CD14-positive monocyte (primary cell): ENCODE measurements around the gene SEMA3C. TPM values are rescaled to one million over a fixed set of nuclear protein-coding genes. Genes with fewer than 3 reads are reported as not detected.

Experiments
- DNase-seq, 3 donors: peaks; one replicate each; pipeline ENCODE4 v3.0.0-alpha.2; 2011 to 2022
- H2AFZ ChIP-seq: 2 replicates; pipeline ENCODE4 v1.6.0; 2012; ENCODE audit warnings: mild to moderate bottlenecking, low read depth, low read length, inconsistent platforms; ENCODE audit not compliant: insufficient read depth, poor library complexity, severe bottlenecking
- H3K27ac ChIP-seq, 2 donors: 1 replicate in 1 of 2; 2 replicates in 1 of 2; pipeline ENCODE4 v1.5.1; 2012 to 2013; ENCODE audit warnings: low read length in 2 of 2, control low read depth in 1 of 2, inconsistent platforms in 1 of 2, low read depth in 1 of 2, mild to moderate bottlenecking in 1 of 2
- H3K27me3 ChIP-seq, 2 donors: one replicate each; pipeline versions ENCODE4 v1.6.0 to v1.6.1; 2011 to 2013; ENCODE audit warnings: low read length in 2 of 2; ENCODE audit not compliant: control insufficient read depth in 2 of 2, insufficient read depth in 2 of 2
- H3K36me3 ChIP-seq, 2 donors: replicated peaks in 1 of 2; 1 replicate in 1 of 2; 2 replicates in 1 of 2; pipeline versions ENCODE4 v1.5.1 to v1.6.1; 2012 to 2013; ENCODE audit warnings: low read length in 2 of 2, control low read depth in 1 of 2, inconsistent platforms in 1 of 2, mild to moderate bottlenecking in 1 of 2; ENCODE audit not compliant: insufficient read depth in 2 of 2, control insufficient read depth in 1 of 2
- H3K4me1 ChIP-seq, 2 donors: 1 replicate in 1 of 2; 2 replicates in 1 of 2; pipeline versions ENCODE4 v1.5.1 to v1.6.1; 2012 to 2013; ENCODE audit warnings: low read length in 2 of 2, control low read depth in 1 of 2, inconsistent platforms in 1 of 2, mild to moderate bottlenecking in 1 of 2, moderate library complexity in 1 of 2; ENCODE audit not compliant: insufficient read depth in 2 of 2, control insufficient read depth in 1 of 2
- H3K4me2 ChIP-seq: replicated peaks from 2 replicates; pipeline ENCODE3; 2012; ENCODE audit warnings: low read length, moderate library complexity, mild to moderate bottlenecking; ENCODE audit not compliant: poor library complexity, severe bottlenecking; ENCODE audit errors: extremely low read depth
- H3K4me3 ChIP-seq, 3 experiments: fragments of 200-600 bp in 1 of 3; sonication (generic) in 1 of 3; replicated peaks in 1 of 3; 1 replicate in 2 of 3; 2 replicates in 1 of 3; pipeline ENCODE4 v1.5.1; 2011 to 2013; ENCODE audit warnings: low read length in 3 of 3, mild to moderate bottlenecking in 3 of 3, control low read depth in 2 of 3, low read depth in 2 of 3, inconsistent platforms in 1 of 3, moderate library complexity in 1 of 3
- H3K79me2 ChIP-seq: 2 replicates; pipeline ENCODE4 v1.6.0; 2012; ENCODE audit warnings: mild to moderate bottlenecking, control low read depth, inconsistent platforms, low read length, moderate library complexity; ENCODE audit not compliant: insufficient read depth
- H3K9ac ChIP-seq: 2 replicates; pipeline ENCODE4 v1.6.0; 2017; ENCODE audit warnings: low read length, mild to moderate bottlenecking; ENCODE audit not compliant: insufficient read depth, poor library complexity, severe bottlenecking
- H3K9me3 ChIP-seq, 2 donors: replicated peaks in 1 of 2; 1 replicate in 1 of 2; 2 replicates in 1 of 2; pipeline versions ENCODE4 v1.5.1 to v1.6.1; 2012 to 2013; ENCODE audit warnings: low read length in 2 of 2, control low read depth in 1 of 2; ENCODE audit not compliant: control insufficient read depth in 1 of 2, insufficient read depth in 1 of 2
- H4K20me1 ChIP-seq: 2 replicates; pipeline ENCODE4 v1.6.0; 2012; ENCODE audit warnings: mild to moderate bottlenecking, low read length, control low read depth, moderate library complexity; ENCODE audit not compliant: insufficient read depth
- H3K27ac Mint-ChIP-seq, 7 donors: one replicate each; pipeline ENCODE4 v1.8.0; 2020; ENCODE audit warnings: mild to moderate bottlenecking in 7 of 7, mixed read lengths in 7 of 7, moderate library complexity in 6 of 7, inconsistent platforms in 2 of 7
- H3K27me3 Mint-ChIP-seq, 3 donors: one replicate each; pipeline ENCODE4 v1.8.0; 2021 to 2022; ENCODE audit warnings: low read depth in 3 of 3, mild to moderate bottlenecking in 3 of 3, mixed read lengths in 3 of 3, moderate library complexity in 3 of 3, inconsistent platforms in 1 of 3
- H3K36me3 Mint-ChIP-seq, 2 donors: one replicate each; pipeline ENCODE4 v1.8.0; 2020; ENCODE audit warnings: mixed read lengths in 2 of 2, inconsistent platforms in 1 of 2, mild to moderate bottlenecking in 1 of 2
- H3K4me1 Mint-ChIP-seq: one replicate; pipeline ENCODE4 v1.8.0; 2020; ENCODE audit warnings: mild to moderate bottlenecking, mixed read lengths
- H3K4me3 Mint-ChIP-seq, 2 donors: one replicate each; pipeline ENCODE4 v1.8.0; 2020; ENCODE audit warnings: mild to moderate bottlenecking in 2 of 2, mixed read lengths in 2 of 2, moderate library complexity in 1 of 2
- H3K9me3 Mint-ChIP-seq, 7 donors: one replicate each; pipeline ENCODE4 v1.8.0; 2020 to 2022; ENCODE audit warnings: mixed read lengths in 7 of 7, mild to moderate bottlenecking in 6 of 7, moderate library complexity in 6 of 7, inconsistent platforms in 2 of 7
- WGBS: methylation state at CpG from one replicate; pipeline ENCODE4 v1.1.5; 2013; ENCODE audit warnings: missing lambda C conversion rate; ENCODE audit not compliant: insufficient coverage; 5-methylcytosine and 5-hydroxymethylcytosine counted together
- intact Hi-C, 2 donors: fragments of 100-400 bp; cut with micrococcal nuclease; formaldehyde crosslinking; loops; one replicate each; pipeline versions ENCODE4 v1.15.0 to v1.15.1; 2023
- polyA plus RNA-seq, 3 donors: library from polyadenylated mRNA; depleted of rRNA in 1 of 3; unstranded in 2 of 3; stranded (reverse) in 1 of 3; fragments of 300-500 nt in 2 of 3; fragments of >200 nt in 1 of 3; fragmentation: Illumina TruSeq in 2 of 3; gene quantifications; 1 replicate in 2 of 3; 2 replicates in 1 of 3; pipeline ENCODE4 v1.2.3, GENCODE V29; 2012 to 2021
- TF ChIP-seq, protein P1 (sequence below): fragments of 200-600 bp; IDR thresholded peaks from one replicate; pipeline ENCODE4 v1.8.0; 2022; ENCODE audit warnings: antibody characterized with exemption, mild to moderate bottlenecking

The SEMA3C gene
- polyA plus RNA-seq, 3 donors: 7.2 to 14.1 (median 13.7) TPM

DNA sequence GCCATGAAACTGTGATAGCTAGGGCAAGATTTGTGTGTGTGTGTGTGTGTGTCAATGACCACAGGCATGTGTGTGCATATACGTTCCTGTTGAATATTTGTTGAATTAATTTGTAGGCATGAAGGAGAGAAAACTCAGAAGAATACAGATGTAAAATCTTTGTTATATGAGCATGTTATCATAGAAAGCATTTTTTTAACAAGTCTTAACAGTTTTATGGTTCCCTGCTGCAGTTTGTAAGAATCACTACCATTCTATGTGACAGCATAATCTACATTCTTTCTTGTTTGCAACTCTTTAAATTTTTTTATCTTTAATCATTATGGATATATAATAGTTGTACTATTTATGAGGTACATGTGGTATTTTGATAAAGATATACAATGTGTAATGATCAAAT is 150.1 kb downstream of the SEMA3C start:
- Histone ChIP-seq H3K27me3 (no peaks in the 10 kb centered on the region), H3K36me3 (peaks cover 2 to 26% of the 10 kb centered on the region in 2 donors), H3K9me3 (no peaks in the 10 kb centered on the region), H3K27ac (no peak overlapping the region), H3K4me1 (peaks cover 19 to 25% of the 10 kb centered on the region in 2 donors), H4K20me1 (no peaks in the 10 kb centered on the region), H2AFZ (no peak overlapping the region), H3K4me3 (no peak overlapping the region), H3K79me2 (no peaks in the 10 kb centered on the region), H3K4me2 (no peak overlapping the region), H3K9ac (no peak overlapping the region)
- Mint-ChIP-seq H3K36me3 (peaks cover 38 to 46% of the 10 kb centered on the region in 2 donors), H3K4me1 (peaks cover 24% of the 10 kb centered on the region), H3K27ac (no peak overlapping the region), H3K27me3 (no peaks in the 10 kb centered on the region), H3K4me3 (no peak overlapping the region), H3K9me3 (peaks cover 4 to 12% (median 10%) of the 10 kb centered on the region in 7 donors)
- WGBS: 100% methylated on average over 1 of the region's 1 CpG
- no peak for DNase-seq
- intact Hi-C loops: no loop called here
- TF ChIP-seq, protein P1, sequence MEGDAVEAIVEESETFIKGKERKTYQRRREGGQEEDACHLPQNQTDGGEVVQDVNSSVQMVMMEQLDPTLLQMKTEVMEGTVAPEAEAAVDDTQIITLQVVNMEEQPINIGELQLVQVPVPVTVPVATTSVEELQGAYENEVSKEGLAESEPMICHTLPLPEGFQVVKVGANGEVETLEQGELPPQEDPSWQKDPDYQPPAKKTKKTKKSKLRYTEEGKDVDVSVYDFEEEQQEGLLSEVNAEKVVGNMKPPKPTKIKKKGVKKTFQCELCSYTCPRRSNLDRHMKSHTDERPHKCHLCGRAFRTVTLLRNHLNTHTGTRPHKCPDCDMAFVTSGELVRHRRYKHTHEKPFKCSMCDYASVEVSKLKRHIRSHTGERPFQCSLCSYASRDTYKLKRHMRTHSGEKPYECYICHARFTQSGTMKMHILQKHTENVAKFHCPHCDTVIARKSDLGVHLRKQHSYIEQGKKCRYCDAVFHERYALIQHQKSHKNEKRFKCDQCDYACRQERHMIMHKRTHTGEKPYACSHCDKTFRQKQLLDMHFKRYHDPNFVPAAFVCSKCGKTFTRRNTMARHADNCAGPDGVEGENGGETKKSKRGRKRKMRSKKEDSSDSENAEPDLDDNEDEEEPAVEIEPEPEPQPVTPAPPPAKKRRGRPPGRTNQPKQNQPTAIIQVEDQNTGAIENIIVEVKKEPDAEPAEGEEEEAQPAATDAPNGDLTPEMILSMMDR: no peak

- Mint-ChIP-seq H3K27ac (no peak overlapping the region), H3K27me3 (peaks cover 0 to 2% (median 0%) of the 10 kb centered on the region in 3 donors), H3K36me3 (peaks cover 36 to 45% of the 10 kb centered on the region in 2 donors), H3K4me1 (peaks cover 24% of the 10 kb centered on the region), H3K9me3 (peaks cover 4 to 12% (median 10%) of the 10 kb centered on the region in 7 donors), H3K4me3 (no peak overlapping the region)
- WGBS: no CpG with 5 or more reads among the region's 1 CpG
- H3K4me2 ChIP-seq: no peak overlapping the region
- H3K9me3 ChIP-seq: no peaks in the 10 kb centered on the region
- no peaks in the 10 kb centered on the region for H3K79me2 ChIP-seq
- H3K4me3 ChIP-seq: no peak overlapping the region
- H3K4me1 ChIP-seq: peaks cover 19 to 25% of the 10 kb centered on the region in 2 donors
- intact Hi-C loops: no loop called here
- H3K27ac ChIP-seq: no peak overlapping the region
- TF ChIP-seq, protein P1: no peak
- H2AFZ ChIP-seq: no peak overlapping the region
- H3K36me3 ChIP-seq: peaks cover 2 to 22% of the 10 kb centered on the region in 2 donors
- H3K9ac ChIP-seq: no peak overlapping the region
- no peaks in the 10 kb centered on the region for H3K27me3 ChIP-seq
- no peaks in the 10 kb centered on the region for H4K20me1 ChIP-seq
- DNase-seq: no peak
Measured at GRCh38 chr7:80767654-80768053, 151.2 kb downstream of the SEMA3C start.
